Tibial artery (tissue), 4 donors: ENCODE measurements around the gene RBBP4.

Experiments used
- DNase-seq, 2 donors: peaks; one replicate each; pipeline ENCODE4 v3.0.0-alpha.2; 2019
- H3K27ac ChIP-seq, 2 donors: fragments of 200-600 bp; sonication (generic) in 1 of 2; 1 replicate in 1 of 2; 2 replicates in 1 of 2; pipeline ENCODE4 v1.5.1; 2018 to 2019; ENCODE audit warnings: mild to moderate bottlenecking in 1 of 2
- H3K27me3 ChIP-seq, 2 donors: fragments of 200-600 bp; sonication (generic) in 1 of 2; one replicate each; pipeline versions ENCODE4 v1.5.1 to v1.6.0; 2016 to 2019
- H3K36me3 ChIP-seq, 3 donors: fragments of 200-600 bp; sonication (generic) in 2 of 3; one replicate each; pipeline ENCODE4 v1.5.1; 2016 to 2019; ENCODE audit warnings: mild to moderate bottlenecking in 2 of 3
- H3K4me1 ChIP-seq, 4 donors: fragments of 200-600 bp; sonication (generic) in 2 of 4; 1 replicate in 3 of 4; 2 replicates in 1 of 4; pipeline ENCODE4 v1.5.1; 2016 to 2019
- H3K4me3 ChIP-seq, 2 donors: fragments of 200-600 bp; sonication (generic) in 1 of 2; 1 replicate in 1 of 2; 2 replicates in 1 of 2; pipeline ENCODE4 v1.5.1; 2018 to 2019; ENCODE audit warnings: mild to moderate bottlenecking in 2 of 2
- H3K9me3 ChIP-seq, 3 donors: fragments of 200-600 bp; sonication (generic) in 1 of 3; one replicate each; pipeline ENCODE4 v1.5.1; 2016 to 2019
- intact Hi-C: fragments of 100-400 bp; cut with DNase I; formaldehyde crosslinking; loops from one replicate; pipeline ENCODE4 v1.15.0; 2023; ENCODE audit warnings: low total_unique reads
- TF ChIP-seq, protein P1 (sequence below), 2 experiments: fragments of 200-600 bp in 1 of 2; fragments of 450-650 bp in 1 of 2; IDR thresholded peaks; one replicate each; pipeline ENCODE4 v1.5.1; 2017 to 2019; ENCODE audit warnings: antibody characterized with exemption in 2 of 2, mild to moderate bottlenecking in 1 of 2, moderate library complexity in 1 of 2

The RBBP4 gene

DNA sequence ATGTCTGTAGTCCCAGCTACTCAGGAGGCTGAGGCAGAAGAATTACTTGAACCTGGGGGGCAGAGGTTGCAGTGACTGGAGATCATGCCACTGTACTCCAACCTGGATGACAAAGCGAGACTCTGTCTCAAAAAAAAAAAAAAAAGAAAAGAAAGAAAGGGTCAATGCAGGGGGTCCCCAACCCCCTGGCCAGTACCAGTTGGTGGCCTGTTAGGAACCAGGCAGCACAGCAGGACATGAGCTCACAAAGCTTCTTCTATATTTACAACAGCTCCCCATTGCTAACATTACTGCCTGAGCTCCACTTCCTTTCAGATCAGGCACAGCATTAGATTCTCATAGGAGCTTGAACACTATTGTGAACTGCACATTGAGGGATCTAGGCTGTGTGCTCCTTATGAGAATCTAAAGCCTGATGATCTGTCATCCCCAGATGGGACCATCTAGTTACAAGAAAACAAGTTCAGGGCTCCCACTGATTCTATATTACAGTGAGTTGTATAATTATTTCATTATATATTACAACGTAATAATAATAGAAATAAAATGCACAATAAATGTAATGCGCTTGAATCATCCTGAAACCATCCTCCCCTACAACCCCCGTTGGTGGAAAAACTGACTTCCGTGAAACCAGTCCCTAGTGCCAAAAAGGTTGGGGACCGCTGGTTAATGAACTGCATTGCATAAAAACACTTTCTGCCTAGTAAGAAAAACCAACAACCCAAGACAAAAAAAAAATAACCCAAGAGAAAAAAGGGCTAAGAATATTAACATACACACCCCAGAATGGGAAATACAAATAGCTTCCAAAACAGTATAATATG is 3.5 kb upstream of the RBBP4 start:
- TF ChIP-seq, protein P1, sequence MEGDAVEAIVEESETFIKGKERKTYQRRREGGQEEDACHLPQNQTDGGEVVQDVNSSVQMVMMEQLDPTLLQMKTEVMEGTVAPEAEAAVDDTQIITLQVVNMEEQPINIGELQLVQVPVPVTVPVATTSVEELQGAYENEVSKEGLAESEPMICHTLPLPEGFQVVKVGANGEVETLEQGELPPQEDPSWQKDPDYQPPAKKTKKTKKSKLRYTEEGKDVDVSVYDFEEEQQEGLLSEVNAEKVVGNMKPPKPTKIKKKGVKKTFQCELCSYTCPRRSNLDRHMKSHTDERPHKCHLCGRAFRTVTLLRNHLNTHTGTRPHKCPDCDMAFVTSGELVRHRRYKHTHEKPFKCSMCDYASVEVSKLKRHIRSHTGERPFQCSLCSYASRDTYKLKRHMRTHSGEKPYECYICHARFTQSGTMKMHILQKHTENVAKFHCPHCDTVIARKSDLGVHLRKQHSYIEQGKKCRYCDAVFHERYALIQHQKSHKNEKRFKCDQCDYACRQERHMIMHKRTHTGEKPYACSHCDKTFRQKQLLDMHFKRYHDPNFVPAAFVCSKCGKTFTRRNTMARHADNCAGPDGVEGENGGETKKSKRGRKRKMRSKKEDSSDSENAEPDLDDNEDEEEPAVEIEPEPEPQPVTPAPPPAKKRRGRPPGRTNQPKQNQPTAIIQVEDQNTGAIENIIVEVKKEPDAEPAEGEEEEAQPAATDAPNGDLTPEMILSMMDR (IDR thresholded peaks at IDR 0.05) = no peak
- no peak for DNase-seq
- Histone ChIP-seq H3K27me3 (no peaks in the 10 kb centered on the region), H3K9me3 (no peaks in the 10 kb centered on the region), H3K4me1 (peaks cover 0 to 34% (median 17%) of the 10 kb centered on the region in 4 donors), H3K36me3 (peaks cover 0 to 9% (median 0%) of the 10 kb centered on the region in 3 donors), H3K4me3 (no peak overlapping the region), H3K27ac (no peak overlapping the region)
- intact Hi-C loops = loop anchor here (5.0 kb wide), 1 partner anchor 170 kb away; the partner anchor contains the start of genes S100PBP and YARS1

DNA sequence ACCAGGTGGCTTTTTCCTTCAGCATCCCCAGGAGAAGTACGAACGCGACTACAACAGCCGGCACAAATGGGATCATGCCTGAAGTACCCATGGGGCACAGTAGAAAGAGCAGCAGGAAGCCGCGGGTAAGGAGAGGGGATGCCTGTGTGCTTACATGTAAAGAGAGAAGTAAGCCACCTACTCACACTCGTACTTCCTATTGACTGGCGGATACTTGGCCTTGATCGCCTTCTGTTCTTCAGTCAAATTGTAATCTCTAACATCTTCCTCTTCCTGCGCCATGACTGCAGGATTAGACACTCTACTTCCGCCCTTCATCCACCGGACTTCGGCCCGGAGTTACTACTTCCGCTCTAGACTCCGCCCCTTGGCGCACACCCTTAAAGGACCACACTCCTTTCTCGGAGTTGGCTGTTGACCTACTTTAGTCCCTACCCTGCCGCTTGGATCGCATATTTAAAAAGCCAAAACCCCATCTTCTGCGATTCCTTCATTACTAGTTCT is 708 bp upstream of the RBBP4 start, which contains the start of gene ZBTB8OS:
Gene ZBTB8OS (minus strand): TSS at position 303 of the 504 bp plus-strand sequence. CDS start 21 bp downstream, at position 282.
- Histone ChIP-seq H3K27me3 (no peaks in the 10 kb centered on the region), H3K9me3 (no peaks in the 10 kb centered on the region), H3K4me3 (peak within 1 kb of the TSS; percentile 69 to 74), H3K36me3 (peaks cover 8 to 26% (median 14%) of the 10 kb centered on the region in 3 donors), H3K4me1 (peaks cover 0 to 55% (median 33%) of the 10 kb centered on the region in 4 donors), H3K27ac (peak within 1 kb of the TSS; percentile 91 to 95)
- TF ChIP-seq, protein P1 (IDR thresholded peaks at IDR 0.05) = no peak
- DNase-seq = peak; percentile 93 to 94
- intact Hi-C loops = loop anchor here (5.0 kb wide), 1 partner anchor 42 kb away; no protein-coding TSS in a partner anchor

DNA sequence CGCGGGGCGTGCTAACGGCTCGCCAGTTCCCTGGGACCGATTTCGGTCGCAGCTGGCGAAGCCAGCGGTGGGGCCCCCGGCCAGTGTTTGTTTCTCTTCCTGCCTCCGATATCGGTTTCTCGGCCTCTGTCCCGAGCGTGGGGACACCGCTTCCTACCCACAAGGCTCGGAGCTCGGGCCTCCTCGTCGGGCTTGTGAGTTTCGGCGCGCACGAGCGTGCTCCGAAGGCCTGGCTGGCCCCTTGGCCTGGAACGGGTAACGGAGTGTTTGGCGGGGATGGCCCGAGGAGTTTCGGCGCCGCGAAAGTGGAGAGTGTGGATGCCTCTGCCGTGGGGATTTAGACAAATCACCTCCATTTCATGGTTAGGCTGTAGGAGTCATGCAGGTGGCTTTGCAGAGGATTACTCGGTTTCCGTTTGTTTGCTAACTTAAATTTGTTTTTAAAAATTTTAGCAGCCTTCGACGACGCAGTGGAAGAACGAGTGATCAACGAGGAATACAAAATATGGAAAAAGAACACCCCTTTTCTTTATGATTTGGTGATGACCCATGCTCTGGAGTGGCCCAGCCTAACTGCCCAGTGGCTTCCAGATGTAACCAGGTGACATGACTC is 559 bp downstream of the RBBP4 start:
- peaks cover 0 to 63% (median 36%) of the 10 kb centered on the region in 4 donors for H3K4me1 ChIP-seq
- TF ChIP-seq, protein P1 (IDR thresholded peaks at IDR 0.05) = no peak
- no peaks in the 10 kb centered on the region for H3K9me3 ChIP-seq
- H3K27me3 ChIP-seq = no peaks in the 10 kb centered on the region
- peak overlapping the region; percentile 91 to 95 for H3K27ac ChIP-seq
- peak overlapping the region; percentile 69 to 74 for H3K4me3 ChIP-seq
- DNase-seq = no peak
- peaks cover 8 to 31% (median 18%) of the 10 kb centered on the region in 3 donors for H3K36me3 ChIP-seq
- intact Hi-C loops = loop anchor here (5.0 kb wide), 1 partner anchor 41 kb away; no protein-coding TSS in a partner anchor

DNA sequence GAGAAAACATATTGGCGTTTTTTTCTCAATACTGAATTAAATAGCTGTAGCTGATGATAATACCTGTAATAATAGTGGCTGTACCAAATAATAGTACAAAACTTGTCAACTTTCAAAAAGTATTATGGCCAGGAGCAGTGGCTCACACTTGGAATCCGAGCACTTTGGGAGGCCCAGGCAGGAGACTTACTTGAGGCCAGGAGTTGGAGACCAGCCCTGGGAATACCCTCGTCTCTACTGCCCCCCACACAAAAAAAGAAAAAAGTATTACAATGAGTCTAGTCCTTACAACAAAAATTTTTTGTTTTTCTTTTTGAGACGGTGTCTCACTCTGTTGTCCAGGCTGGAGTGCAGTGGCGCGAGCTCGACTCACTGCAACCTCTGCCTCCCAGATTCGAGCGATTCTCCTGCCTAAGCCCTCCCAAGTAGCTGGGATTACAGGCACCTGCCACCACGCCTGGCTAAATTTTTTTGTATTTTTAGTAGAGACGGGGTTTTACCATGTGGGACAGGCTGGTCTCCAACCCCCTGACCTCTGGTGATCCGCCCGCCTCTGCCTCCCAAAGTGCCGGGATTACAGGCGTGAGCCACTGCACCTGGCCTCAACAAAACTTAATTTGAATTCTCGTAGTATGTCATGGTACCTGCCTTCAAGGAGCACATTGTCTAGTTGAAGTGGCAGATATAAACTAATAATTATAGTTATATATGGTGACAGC is 1.4 kb downstream of the RBBP4 start:
- no peaks in the 10 kb centered on the region for H3K9me3 ChIP-seq
- TF ChIP-seq, protein P1 (IDR thresholded peaks at IDR 0.05) = no peak
- H3K27ac ChIP-seq = peak overlapping the region in 1 of 2 donors; percentile 91
- H3K4me1 ChIP-seq = peaks cover 0 to 62% (median 36%) of the 10 kb centered on the region in 4 donors
- H3K36me3 ChIP-seq = peaks cover 15 to 39% (median 22%) of the 10 kb centered on the region in 3 donors
- H3K4me3 ChIP-seq = peak overlapping the region; percentile 69 to 74
- intact Hi-C loops = loop anchor here (5.0 kb wide), 1 partner anchor 40 kb away; no protein-coding TSS in a partner anchor
- DNase-seq = no peak
- H3K27me3 ChIP-seq = no peaks in the 10 kb centered on the region

DNA sequence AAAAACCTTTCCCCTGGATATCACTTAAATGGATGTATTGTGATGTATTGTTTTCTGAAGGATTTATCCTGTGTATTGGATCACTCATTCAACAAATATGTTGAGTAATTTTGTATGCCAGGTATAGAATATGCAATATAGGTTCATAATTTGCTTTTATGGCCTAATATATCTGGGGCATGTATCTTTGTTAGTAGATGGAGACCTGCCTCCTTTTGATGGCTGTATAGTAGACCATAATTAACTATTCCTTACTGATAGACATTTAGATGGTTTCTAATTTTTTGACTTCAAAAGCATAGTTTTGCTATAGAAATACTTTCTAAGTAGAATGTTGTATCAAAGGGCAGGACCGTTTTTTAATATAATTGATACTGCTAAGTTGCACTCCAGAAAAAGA is 8.6 kb downstream of the RBBP4 start:
- Histone ChIP-seq H3K4me3 (no peak overlapping the region), H3K27me3 (no peaks in the 10 kb centered on the region), H3K27ac (no peak overlapping the region), H3K36me3 (peaks cover 56 to 98% (median 68%) of the 10 kb centered on the region in 3 donors), H3K4me1 (peaks cover 0 to 14% (median 8%) of the 10 kb centered on the region in 4 donors), H3K9me3 (no peaks in the 10 kb centered on the region)
- intact Hi-C loops = no loop called here
- TF ChIP-seq, protein P1 (IDR thresholded peaks at IDR 0.05) = no peak
- DNase-seq = no peak
